ENCODE data around the gene PSME3.
A peak's percentile ranks its signal among the peaks of the same experiment; 100 is the strongest.

The PSME3 gene

DNA sequence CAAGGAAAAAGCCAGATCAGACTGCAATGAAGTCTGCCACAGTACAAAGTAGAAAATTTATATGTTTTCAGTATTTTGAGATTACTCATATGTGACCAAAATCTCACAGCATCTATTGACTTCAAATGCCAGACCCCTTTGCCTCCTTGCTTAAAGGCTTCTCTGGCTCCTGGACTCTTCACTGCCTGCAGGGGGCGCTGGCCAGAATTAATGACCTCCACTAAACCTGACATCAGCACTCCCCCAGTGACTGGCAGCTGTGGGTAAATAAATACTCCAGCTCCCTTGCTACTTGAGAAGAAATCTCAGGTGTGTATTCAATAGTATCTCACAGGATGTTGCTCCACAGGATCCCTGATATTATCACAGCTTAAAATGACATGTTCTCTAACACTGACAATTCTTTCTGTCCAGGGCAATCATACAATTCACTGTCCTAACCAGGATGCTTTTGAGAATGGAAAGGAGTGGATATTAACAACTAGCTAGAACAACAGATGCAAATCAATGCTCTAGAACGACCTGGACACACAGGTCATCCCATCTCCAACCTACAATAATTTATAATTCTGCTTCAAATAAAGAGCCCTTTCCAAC is 13.2 kb upstream of the PSME3 start:
- Histone ChIP-seq H3K36me3 (replicated peaks) (peaks cover 49% of the 10 kb centered on the region), H3K27ac (no peak overlapping the region), H3K4me3 (ENCODE audit: low read depth, low read length) (no peak overlapping the region), H3K27me3 (replicated peaks) (no peaks in the 10 kb centered on the region)
- peak; percentile 89 for TF ChIP-seq CTCF (IDR thresholded peaks at IDR 0.05; ENCODE audit: low read depth, low read length, missing control alignments)
- in situ Hi-C loops (cut with HindIII; ENCODE audit: low pct_ligation_motif_present, low sequenced_read_pairs), result no loop called here
- peak; percentile 61 for DNase-seq

DNA sequence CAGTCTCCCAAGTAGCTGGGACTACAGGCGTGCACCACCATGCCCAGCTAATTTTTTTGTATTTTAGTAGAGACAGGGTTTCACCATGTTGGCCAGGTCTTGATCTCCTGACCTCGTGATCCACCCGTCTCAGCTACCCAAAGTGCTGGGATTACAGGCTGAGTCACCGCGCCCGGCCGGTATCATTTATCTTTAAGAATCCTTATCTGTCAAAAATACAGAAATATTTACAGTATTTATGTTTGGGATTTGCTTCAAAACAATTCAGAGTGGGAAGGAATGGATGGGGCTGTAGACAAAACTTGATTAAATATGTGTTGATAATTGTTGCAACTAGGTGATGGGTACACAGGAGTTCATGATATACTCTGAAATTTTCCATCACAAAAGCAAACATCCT is 12.0 kb upstream of the PSME3 start:
- DNase-seq, result no peak
- in situ Hi-C loops (cut with HindIII; ENCODE audit: low pct_ligation_motif_present, low sequenced_read_pairs), result no loop called here
- Histone ChIP-seq H3K27me3 (replicated peaks) (no peaks in the 10 kb centered on the region), H3K4me3 (ENCODE audit: low read depth, low read length) (no peak overlapping the region), H3K27ac (no peak overlapping the region), H3K36me3 (replicated peaks) (peaks cover 38% of the 10 kb centered on the region)
- TF ChIP-seq CTCF (IDR thresholded peaks at IDR 0.05; ENCODE audit: low read depth, low read length, missing control alignments), result no peak

DNA sequence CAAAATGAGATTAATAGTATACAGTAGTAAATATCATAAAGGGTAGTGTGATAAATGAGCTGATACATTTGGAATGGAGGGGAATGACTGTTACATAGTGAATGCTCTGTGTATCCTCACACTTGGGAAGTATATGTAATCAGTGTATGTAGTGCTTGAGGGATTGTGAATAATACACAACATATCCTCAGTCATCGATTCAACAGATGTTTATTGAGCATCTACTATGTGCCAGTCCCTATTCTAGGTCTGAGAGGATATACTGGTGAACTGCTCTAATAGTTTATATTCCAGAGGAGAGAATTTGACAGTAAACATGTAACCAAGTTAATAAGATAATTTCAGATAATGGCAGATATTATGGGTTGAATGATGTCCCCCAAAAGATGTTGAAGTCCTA is 5.7 kb upstream of the PSME3 start:
- H3K4me3 ChIP-seq (ENCODE audit: low read depth, low read length), result no peak overlapping the region
- in situ Hi-C loops (cut with HindIII; ENCODE audit: low pct_ligation_motif_present, low sequenced_read_pairs), result no loop called here
- H3K27ac ChIP-seq, result no peak overlapping the region
- no peak for DNase-seq
- TF ChIP-seq CTCF (IDR thresholded peaks at IDR 0.05; ENCODE audit: low read depth, low read length, missing control alignments), result no peak
- H3K36me3 ChIP-seq (replicated peaks), result no peaks in the 10 kb centered on the region
- H3K27me3 ChIP-seq (replicated peaks), result no peaks in the 10 kb centered on the region

DNA sequence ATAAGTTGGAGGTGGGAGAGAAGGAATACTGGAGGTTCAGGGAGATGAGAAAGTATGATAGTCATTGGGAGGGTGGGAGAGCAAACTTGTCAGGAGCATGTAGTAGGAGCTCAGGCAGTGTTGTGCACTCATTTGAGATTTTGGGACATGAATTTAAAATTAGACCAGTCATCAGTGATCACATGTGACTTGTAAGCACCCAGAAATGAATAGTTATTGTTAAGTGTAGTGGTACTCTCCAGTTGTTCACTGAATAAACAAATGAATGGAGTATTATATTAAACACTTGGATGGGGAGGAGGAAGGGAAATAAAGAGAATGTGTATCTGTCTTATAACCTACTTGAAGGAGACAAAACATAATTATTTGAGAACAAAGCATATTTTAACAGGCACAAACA is 2.2 kb upstream of the PSME3 start:
- Histone ChIP-seq H3K36me3 (replicated peaks) (peaks cover 6% of the 10 kb centered on the region), H3K4me3 (ENCODE audit: low read depth, low read length) (no peak overlapping the region), H3K27me3 (replicated peaks) (no peaks in the 10 kb centered on the region), H3K27ac (no peak overlapping the region)
- in situ Hi-C loops (cut with HindIII; ENCODE audit: low pct_ligation_motif_present, low sequenced_read_pairs), result no loop called here
- no peak for DNase-seq
- no peak for TF ChIP-seq CTCF (IDR thresholded peaks at IDR 0.05; ENCODE audit: low read depth, low read length, missing control alignments)

- Histone ChIP-seq H3K27me3 (replicated peaks) (no peaks in the 10 kb centered on the region), H3K36me3 (replicated peaks) (peaks cover 16% of the 10 kb centered on the region), H3K4me3 (ENCODE audit: low read depth, low read length) (peak overlapping the region; percentile 99), H3K27ac (peak overlapping the region; percentile 86)
- peak; percentile 9 for DNase-seq
- in situ Hi-C loops (cut with HindIII; ENCODE audit: low pct_ligation_motif_present, low sequenced_read_pairs), result no loop called here
- no peak for TF ChIP-seq CTCF (IDR thresholded peaks at IDR 0.05; ENCODE audit: low read depth, low read length, missing control alignments)
Measured at GRCh38 chr17:42832213-42832933, 824 bp upstream of the PSME3 start.

Measured in brain microvascular endothelial cell (primary cell).